Measurements from ENCODE around the gene FARP1. TPM values are rescaled to one million over a fixed set of nuclear protein-coding genes. Genes with fewer than 3 reads are reported as not detected.
A peak's percentile ranks its signal among the peaks of the same experiment; 100 is the strongest.

The FARP1 gene
- total and polyA plus RNA-seq, 10 of the 15 experiments (the other 5 are each of a cell fraction or from before 2014, with no cell fraction given) = 0.17 to 6.9 (median 0.68) TPM

- TF ChIP-seq FOS (IDR thresholded peaks at IDR 0.05; ENCODE audit: borderline replicate concordance, extremely low read depth, insufficient read length) (no peak), SUPT20H (IDR thresholded peaks at IDR 0.05; ENCODE audit: borderline replicate concordance, control insufficient read depth, low read depth, low read length) (no peak)
Observed at GRCh38 chr13:98445340-98446233, 302.7 kb downstream of the FARP1 start (continued).

- 83% methylated on average over 11 of the region's 11 CpGs for WGBS (ENCODE audit: insufficient coverage, insufficient replicate concordance, low lambda C conversion rate, missing lambda C conversion rate)
- no peaks in the 10 kb centered on the region for H3K27me3 ChIP-seq (replicated peaks in 1 of 2; ENCODE audit: control insufficient read depth in 2 of 2, insufficient read depth in 2 of 2, low read length in 1 of 2)
- no peak overlapping the region for H3K27ac ChIP-seq (ENCODE audit: control insufficient read depth, insufficient read depth)
- RAD21 ChIA-PET (ENCODE audit: unreplicated experiment) = interaction anchor here (1.1 to 4.8 kb wide), 11 partner anchors 8 to 304 kb away, joined by 3 to 89 read pairs (median 6); no protein-coding TSS in a partner anchor
- H4K20me1 ChIP-seq (ENCODE audit: control insufficient read depth, insufficient read depth) = no peaks in the 10 kb centered on the region
- CTCF ChIA-PET = interaction anchor here (0.9 to 9.1 kb wide), 15 partner anchors 9 to 590 kb away, joined by 3 to 135 read pairs (median 5); no protein-coding TSS in a partner anchor
- DNase-seq (ENCODE audit: low read depth, low spot score) = no peak
- no peak overlapping the region for H3K9ac ChIP-seq (ENCODE audit: control insufficient read depth, insufficient read depth, low read length)
- H3K4me2 ChIP-seq (ENCODE audit: control insufficient read depth, insufficient read depth) = no peak overlapping the region
- H3K9me3 ChIP-seq (replicated peaks; ENCODE audit: control insufficient read depth, insufficient read depth, low read length) = no peaks in the 10 kb centered on the region
- SMC1A ChIA-PET (ENCODE audit: uncharacterized antibody, unreplicated experiment) = interaction anchor here (0.9 to 4.8 kb wide), 6 partner anchors 42 to 226 kb away, joined by 3 to 66 read pairs (median 8); no protein-coding TSS in a partner anchor
- POLR2A ChIA-PET = no interaction called here
- H2AFZ ChIP-seq (ENCODE audit: control insufficient read depth, low read depth, low read length) = no peak overlapping the region
- no peak overlapping the region for H3K4me3 ChIP-seq
- in situ Hi-C loops (cut with MboI) (loop anchor here (5.0 to 10.0 kb wide), 3 partner anchors 211 to 591 kb away; no protein-coding TSS in a partner anchor), intact Hi-C loops (cut with micrococcal nuclease; ENCODE audit: unreplicated experiment) (no loop called here)
- peaks cover 6% of the 10 kb centered on the region for H3K4me1 ChIP-seq (ENCODE audit: control insufficient read depth, insufficient read depth, low read length)
- no TSS peak for BruUV-seq (replicated peaks)
- no peaks in the 10 kb centered on the region for H3K79me2 ChIP-seq (ENCODE audit: control insufficient read depth, insufficient read depth, low read length)
- no peak for FAIRE-seq
- H3K36me3 ChIP-seq (ENCODE audit: control insufficient read depth in 2 of 2, insufficient read depth in 2 of 2, low read length in 1 of 2) = peaks cover 0 to 2% of the 10 kb centered on the region in 2 experiments; a peak in 3 of 4 replicates
- peak; percentile 2; the same call in 1 of the 3 replicates for ATAC-seq
- TF ChIP-seq HDAC6 (IDR thresholded peaks at IDR 0.05; ENCODE audit: unreplicated experiment) = no peak
- no peak for TF ChIP-seq CBX3 (IDR thresholded peaks at IDR 0.05; ENCODE audit: borderline replicate concordance, low read depth)
- no peak for TF ChIP-seq ESRRA (IDR thresholded peaks at IDR 0.05; ENCODE audit: low read length)
- no peak for TF ChIP-seq IRF5 (IDR thresholded peaks at IDR 0.05; ENCODE audit: borderline replicate concordance)
- TF ChIP-seq ATF3 (IDR thresholded peaks at IDR 0.05; ENCODE audit: borderline replicate concordance, extremely low read depth, low read depth, low read length) = no peak
- no peak for TF ChIP-seq ZNF384 (IDR thresholded peaks at IDR 0.05; ENCODE audit: borderline replicate concordance, low read depth, low read length)
- no peak for TF ChIP-seq BACH1 (IDR thresholded peaks at IDR 0.05; ENCODE audit: borderline replicate concordance)
- TF ChIP-seq NR2F1 (conservative IDR thresholded peaks at IDR 0.05) = no peak
- no peak for TF ChIP-seq FOS (IDR thresholded peaks at IDR 0.05; ENCODE audit: borderline replicate concordance, extremely low read depth, insufficient read length)
- TF ChIP-seq RAD51 (IDR thresholded peaks at IDR 0.05) = no peak
- TF ChIP-seq ATF7 (IDR thresholded peaks at IDR 0.05; ENCODE audit: low read depth) = no peak
- no peak for TF ChIP-seq NR2C2 (IDR thresholded peaks at IDR 0.05; ENCODE audit: borderline replicate concordance, control insufficient read depth, insufficient read length, low read depth)
Observed at GRCh38 chr13:98446234-98446621, 303.3 kb downstream of the FARP1 start.
